Measurements from ENCODE around the gene USP34.

The USP34 gene

DNA sequence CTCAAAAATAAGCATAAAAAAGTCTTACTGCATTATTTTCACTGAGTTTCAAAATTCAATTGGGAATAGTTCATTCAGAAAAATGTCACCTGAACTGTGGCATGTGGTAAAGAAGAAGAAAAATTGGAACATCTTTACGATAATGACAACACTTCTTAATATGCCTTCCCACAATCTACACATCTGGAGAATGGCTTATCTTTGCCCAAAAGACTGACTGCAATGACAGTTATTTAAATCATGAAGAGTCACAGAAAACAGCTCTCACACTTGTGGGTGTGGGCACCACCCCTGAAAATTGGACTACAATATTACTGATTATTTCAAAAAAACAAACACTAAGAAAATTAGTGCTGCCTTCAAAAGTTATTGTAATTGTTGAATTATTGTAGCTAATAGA, 152.3 kb downstream of the USP34 start:
- no peak for DNase-seq (ENCODE audit: low spot score)

- DNase-seq (ENCODE audit: low spot score): no peak
Observed at GRCh38 chr2:61295981-61296380, 174.9 kb downstream of the USP34 start.

GRCh38 chr2:61291851-61292575, 178.9 kb downstream of the USP34 start:
- DNase-seq (ENCODE audit: low spot score): no peak

DNA sequence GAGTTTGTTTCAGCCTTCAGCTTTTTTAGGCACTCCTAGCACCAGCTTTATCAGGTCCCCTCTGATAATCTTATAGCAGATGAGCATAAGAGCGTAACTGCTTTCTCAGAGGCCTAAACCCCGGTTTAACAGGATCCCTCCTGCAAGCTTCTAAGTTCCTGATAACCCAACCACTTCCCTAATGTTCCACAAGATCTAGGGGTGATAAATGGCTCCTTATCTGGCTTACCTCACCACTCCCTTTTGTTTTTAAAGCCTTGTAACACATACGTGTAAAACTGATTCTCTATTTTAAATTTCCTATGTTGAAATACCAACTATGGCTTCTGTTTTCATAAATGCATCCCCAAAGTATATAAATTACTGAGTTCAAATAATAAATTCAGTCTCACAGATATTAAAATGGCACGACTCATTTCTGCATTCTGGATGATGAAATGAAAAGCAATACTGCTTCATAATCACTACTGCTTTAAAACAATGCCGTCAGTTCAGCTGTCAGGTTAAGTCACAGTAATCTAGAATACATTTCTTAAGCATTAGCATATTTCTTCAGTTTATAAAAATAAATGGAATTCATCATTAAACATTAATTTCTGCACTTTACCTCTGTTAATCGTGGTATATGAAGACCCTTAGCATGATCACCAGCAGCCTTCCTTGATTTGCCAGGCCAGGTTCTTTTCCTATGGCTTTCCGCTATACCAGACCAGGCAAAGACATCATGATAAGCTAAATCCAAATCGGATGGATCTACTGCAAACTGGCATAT, 182.6 kb downstream of the USP34 start:
- no peak for DNase-seq (ENCODE audit: low spot score)

DNA sequence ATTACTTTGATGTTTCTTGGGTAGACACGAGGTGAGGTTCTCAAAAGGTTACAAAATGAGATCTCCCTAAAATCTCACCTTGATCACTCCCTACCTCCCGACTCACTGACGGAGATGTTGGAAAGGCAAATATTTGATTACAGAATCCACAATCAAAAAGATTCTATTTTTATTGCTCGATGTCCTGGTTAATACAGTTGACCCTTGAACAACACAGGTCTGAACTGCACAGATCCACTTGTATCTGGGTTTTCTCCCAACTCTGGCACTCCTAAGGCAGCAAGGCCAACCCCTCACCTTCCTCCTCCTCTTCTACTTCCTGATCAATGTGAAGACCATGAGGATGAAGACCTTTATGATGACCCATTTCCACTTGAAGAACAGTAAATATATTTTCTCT, 183.6 kb downstream of the USP34 start:
- no peak for DNase-seq (ENCODE audit: low spot score)

DNA sequence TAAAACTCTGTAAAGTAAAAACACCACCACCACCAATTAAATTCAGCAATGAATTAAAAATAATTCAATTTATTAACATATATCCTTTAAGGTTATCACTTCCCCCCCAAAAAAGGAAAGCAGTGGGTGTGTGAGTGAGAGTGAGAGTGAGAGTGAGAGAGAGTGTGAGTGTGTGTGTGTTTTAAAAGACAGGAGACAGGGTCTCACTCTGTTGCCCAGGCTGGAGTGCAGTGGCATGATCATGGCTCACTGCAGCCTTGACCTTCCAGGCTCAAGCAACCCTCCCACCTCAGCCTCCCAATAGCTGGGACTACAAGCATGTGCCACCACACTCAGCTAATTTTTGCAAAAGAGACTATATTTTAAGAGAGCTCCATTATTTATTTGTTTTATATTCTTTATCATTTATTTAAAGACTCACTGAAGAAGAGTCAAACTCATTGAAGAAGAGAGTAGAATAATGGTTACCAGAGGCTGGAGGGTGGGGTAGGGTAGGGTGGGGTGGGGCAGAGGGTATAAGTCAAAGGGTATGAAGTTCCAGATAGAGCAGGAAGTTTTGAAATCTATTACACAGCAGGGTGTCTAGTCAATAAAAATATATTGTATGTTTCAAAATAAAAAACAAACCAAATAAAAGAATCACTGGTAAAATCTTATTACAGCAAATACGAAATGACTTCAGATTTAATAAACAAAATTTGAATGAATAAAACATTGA, 187.3 kb downstream of the USP34 start:
- no peak for DNase-seq (ENCODE audit: low spot score)

- no peak for DNase-seq (ENCODE audit: low spot score)
Observed at GRCh38 chr2:61282104-61282590, 188.7 kb downstream of the USP34 start.

- no peak for DNase-seq (ENCODE audit: low spot score)
Observed at GRCh38 chr2:61281321-61281720, 189.6 kb downstream of the USP34 start.

DNA sequence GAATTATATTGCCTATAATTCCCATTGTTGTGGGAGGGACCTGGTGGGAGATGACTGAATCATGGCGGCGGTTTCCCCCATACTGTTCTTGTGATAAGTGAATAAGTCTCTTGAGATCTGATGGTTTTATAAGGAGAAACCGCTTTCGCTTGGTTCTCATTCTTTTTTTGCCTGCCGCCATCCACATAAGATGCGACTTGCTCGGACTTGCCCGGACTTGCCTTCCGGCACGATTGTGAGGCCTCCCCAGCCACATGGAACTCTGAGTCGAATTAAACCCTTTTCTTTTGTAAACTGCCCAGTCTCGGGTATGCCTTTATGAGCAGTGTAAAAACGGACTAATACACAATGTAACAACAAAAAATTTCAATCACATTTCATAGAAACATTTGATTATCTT, 193.1 kb downstream of the USP34 start:
- DNase-seq (ENCODE audit: low spot score): no peak

DNA sequence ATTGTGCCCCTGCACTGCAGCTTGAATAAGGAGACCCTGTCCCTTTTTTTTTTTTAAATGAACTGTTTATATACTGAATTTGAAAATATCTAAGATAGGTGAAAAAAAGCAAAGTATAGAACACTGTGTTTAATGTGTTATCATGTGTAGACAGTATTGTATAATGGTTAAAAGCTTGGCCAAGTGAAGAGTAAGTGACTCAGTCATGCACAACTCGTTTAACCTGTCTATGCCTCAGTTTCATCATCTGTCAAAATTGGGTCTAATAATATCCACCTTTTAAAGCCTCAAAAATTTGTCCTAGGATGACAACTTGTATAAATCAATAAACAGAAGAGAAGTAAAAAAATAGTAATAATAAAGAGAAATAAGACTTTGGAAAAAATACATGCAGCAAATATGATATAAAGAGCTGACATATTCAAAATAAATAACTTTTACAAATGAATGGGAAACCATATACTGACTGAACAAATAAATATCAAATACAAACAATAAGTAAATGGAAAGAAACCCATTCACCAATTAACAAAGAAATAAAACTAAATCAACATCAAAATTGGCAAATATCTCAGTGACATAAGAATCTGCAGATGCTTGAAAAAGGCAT, 195.2 kb downstream of the USP34 start:
- no peak for DNase-seq (ENCODE audit: low spot score)

- no peak for DNase-seq (ENCODE audit: low spot score)
Observed at GRCh38 chr2:61272421-61273070, 198.3 kb downstream of the USP34 start.

GRCh38 chr2:61268249-61268648, 202.6 kb downstream of the USP34 start:
- DNase-seq (ENCODE audit: low spot score): no peak

- no peak for DNase-seq (ENCODE audit: low spot score)
Observed at GRCh38 chr2:61266632-61267505, 204.0 kb downstream of the USP34 start.

DNA sequence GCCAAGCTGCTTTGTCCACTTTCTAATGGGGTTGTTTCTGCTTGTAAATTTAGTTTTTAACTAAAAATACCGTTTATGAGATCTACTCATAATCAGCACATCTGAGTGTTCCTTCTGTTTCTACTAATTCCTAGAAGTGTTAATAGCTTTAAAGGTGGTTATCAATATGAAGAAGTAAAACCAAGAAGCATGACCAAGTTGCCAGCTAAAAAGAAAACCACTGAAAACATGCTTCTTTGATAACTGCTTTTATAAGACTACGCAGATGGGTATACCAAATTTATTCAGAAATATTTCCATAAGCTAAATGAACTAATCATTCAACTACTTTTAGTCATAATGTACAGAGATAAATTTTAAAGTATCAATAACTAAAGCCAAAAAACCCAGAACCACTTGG, 207.1 kb downstream of the USP34 start:
- DNase-seq (ENCODE audit: low spot score): no peak

DNA sequence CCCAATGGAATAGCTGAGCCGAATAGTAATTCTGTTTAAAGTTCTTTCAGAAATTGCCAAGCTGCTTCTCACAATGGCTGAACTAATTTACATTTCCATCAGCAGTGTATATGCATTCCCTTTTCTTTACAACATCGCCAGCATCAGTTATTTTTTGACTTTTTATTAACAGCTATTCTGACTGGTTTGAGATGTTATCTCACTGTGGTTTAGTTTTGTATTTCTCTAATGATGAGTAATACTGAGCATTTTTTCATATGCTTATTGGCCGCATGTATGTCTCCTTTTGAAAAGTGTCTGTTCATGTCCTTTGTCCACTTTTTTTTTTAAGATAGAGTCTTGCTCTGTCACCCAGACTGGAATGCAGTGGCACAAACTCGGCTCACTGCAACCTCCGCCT, 208.2 kb downstream of the USP34 start:
- no peak for DNase-seq (ENCODE audit: low spot score)

GRCh38 chr2:61257446-61257845, 213.4 kb downstream of the USP34 start:
- no peak for DNase-seq (ENCODE audit: low spot score)

GRCh38 chr2:61255580-61256437, 215.1 kb downstream of the USP34 start:
- no peak for DNase-seq (ENCODE audit: low spot score)

DNA sequence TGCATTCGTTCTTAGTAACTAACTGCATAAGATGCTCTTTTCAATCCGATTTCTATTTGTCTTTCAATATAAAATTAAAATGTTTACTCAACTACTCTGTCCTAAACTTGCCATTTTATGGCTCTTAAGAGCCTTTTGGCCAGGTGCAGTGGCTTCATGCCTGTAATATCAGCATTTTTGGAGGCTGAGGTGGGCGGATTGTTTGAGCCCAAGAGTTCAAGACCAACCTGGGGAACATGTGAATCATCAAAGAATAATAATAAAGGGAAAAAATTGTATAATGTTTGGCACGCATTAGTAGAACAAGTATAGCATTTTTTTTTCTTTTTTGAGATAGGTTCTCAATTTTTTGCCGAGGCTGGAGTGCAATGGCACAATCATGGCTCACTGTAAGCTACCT, 216.4 kb downstream of the USP34 start:
- no peak for DNase-seq (ENCODE audit: low spot score)

DNA sequence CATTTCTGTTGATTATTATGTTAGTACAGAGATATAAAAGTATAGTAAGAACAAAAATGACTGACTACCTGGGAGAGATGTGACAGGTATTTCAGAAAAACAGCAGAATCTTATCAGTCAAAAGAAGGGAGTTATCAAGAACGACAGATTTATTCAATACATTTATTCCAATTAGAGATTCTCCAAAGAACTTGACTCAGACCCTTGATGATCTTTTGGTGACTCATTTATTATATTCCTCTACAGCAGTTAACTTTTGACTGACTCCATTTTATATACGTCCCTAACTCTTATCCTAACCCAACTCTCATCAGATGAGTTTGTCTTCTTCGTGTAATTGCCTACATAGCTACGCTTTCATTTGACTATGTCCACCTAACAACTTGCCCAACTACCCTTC, 217.8 kb downstream of the USP34 start:
- DNase-seq (ENCODE audit: low spot score): no peak

GRCh38 chr2:61252031-61252430, 218.9 kb downstream of the USP34 start:
- no peak for DNase-seq (ENCODE audit: low spot score)
